ENCODE measurements around the gene GRIK4.

The GRIK4 gene

DNA sequence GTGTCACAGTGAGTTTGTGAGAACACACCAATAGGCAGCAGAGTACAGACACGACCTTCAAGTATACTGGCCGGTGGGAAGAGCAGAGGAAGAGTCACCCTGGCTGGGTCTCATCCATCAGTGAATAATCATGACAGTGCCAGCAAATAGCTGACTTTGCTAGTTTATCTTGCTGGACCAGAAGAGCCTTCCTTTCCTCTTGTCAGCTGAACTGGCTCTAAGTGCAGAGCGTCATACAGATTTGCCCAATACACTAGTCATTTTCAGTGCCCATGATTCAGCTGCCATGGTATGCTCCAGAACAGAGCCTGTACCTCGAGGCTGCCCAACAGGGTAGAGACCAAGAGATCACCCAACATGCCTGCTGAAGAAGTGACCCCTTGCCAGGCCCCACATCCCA lies 429.5 kb downstream of the GRIK4 start:
- Histone ChIP-seq H3K27ac (no peak overlapping the region), H3K9me3 (peaks cover 18% of the 10 kb centered on the region), H3K4me3 (no peak overlapping the region), H3K9ac (no peak overlapping the region), H3K27me3 (no peaks in the 10 kb centered on the region), H3K36me3 (no peaks in the 10 kb centered on the region), H3K4me2 (no peak overlapping the region), H3K4me1 (no peaks in the 10 kb centered on the region), H4K20me1 (no peaks in the 10 kb centered on the region)
- TF ChIP-seq Cebpa-rat (IDR thresholded peaks at IDR 0.05) = no peak

- H3K9ac ChIP-seq = no peak overlapping the region
- H4K20me1 ChIP-seq = no peaks in the 10 kb centered on the region
- no peak for TF ChIP-seq Cebpa-rat (IDR thresholded peaks at IDR 0.05)
- no peak overlapping the region for H3K27ac ChIP-seq
- H3K27me3 ChIP-seq = no peaks in the 10 kb centered on the region
- no peak overlapping the region for H3K4me3 ChIP-seq
- H3K4me2 ChIP-seq = no peak overlapping the region
- H3K4me1 ChIP-seq = no peaks in the 10 kb centered on the region
- H3K9me3 ChIP-seq = peaks cover 18% of the 10 kb centered on the region
- H3K36me3 ChIP-seq = no peaks in the 10 kb centered on the region
Measured at GRCh38 chr11:120942701-120943100, 431.2 kb downstream of the GRIK4 start.

DNA sequence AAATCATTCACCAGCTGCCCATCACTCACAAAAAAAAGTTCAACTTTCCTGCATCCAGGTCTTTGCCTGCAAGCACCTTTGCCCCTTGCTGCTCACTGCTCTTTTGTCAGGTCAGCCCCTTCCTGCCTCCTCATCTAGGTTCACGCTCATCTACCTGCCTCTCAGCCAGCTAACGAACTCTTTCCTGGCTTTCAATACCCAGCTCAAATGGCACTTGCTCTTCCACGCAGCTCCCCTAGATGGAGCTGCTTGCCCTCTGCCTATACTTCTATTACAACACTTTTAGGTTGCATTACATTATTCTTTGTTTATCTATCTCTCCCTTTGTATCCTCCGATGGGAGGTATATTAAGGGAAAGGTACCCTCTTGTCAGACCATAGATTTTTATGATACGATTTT lies 433.5 kb downstream of the GRIK4 start:
- H3K4me3 ChIP-seq = no peak overlapping the region
- no peak overlapping the region for H3K4me2 ChIP-seq
- H3K27ac ChIP-seq = no peak overlapping the region
- no peak overlapping the region for H3K9ac ChIP-seq
- no peaks in the 10 kb centered on the region for H3K27me3 ChIP-seq
- no peak for TF ChIP-seq Cebpa-rat (IDR thresholded peaks at IDR 0.05)
- no peaks in the 10 kb centered on the region for H3K4me1 ChIP-seq
- no peaks in the 10 kb centered on the region for H3K36me3 ChIP-seq
- H3K9me3 ChIP-seq = peaks cover 18% of the 10 kb centered on the region
- H4K20me1 ChIP-seq = no peaks in the 10 kb centered on the region

DNA sequence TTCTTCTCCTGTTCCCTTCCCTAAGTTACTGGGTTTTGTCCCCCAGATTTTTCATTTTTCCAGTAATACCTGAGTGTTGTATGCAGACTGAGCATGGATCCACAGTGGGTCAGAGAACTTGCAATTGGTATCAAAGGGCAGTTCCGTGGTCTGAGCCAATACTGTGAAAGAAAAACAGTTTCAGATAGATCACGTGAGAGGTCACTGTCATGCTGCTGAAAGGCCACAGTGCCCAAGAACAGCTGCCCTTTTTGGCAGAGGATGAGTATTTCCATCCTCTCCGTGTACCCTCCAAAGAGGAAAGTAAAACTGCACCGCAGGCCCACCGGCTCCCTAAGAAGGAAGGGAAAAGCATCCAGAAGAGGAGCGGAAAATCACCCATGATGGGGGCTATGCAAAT lies 439.3 kb downstream of the GRIK4 start:
- H3K9me3 ChIP-seq = no peaks in the 10 kb centered on the region
- H3K4me3 ChIP-seq = no peak overlapping the region
- H3K4me1 ChIP-seq = peaks cover 8% of the 10 kb centered on the region
- H4K20me1 ChIP-seq = no peaks in the 10 kb centered on the region
- TF ChIP-seq Cebpa-rat (IDR thresholded peaks at IDR 0.05) = no peak
- H3K9ac ChIP-seq = no peak overlapping the region
- H3K36me3 ChIP-seq = no peaks in the 10 kb centered on the region
- no peak overlapping the region for H3K27ac ChIP-seq
- no peak overlapping the region for H3K4me2 ChIP-seq
- H3K27me3 ChIP-seq = no peaks in the 10 kb centered on the region

- Histone ChIP-seq H4K20me1 (no peaks in the 10 kb centered on the region), H3K9me3 (no peaks in the 10 kb centered on the region), H3K4me3 (peak overlapping the region; percentile 50), H3K27me3 (no peaks in the 10 kb centered on the region), H3K4me1 (peaks cover 20% of the 10 kb centered on the region), H3K36me3 (no peaks in the 10 kb centered on the region), H3K9ac (no peak overlapping the region), H3K4me2 (peak overlapping the region; percentile 82), H3K27ac (no peak overlapping the region)
- TF ChIP-seq Cebpa-rat (IDR thresholded peaks at IDR 0.05) = no peak
Measured at GRCh38 chr11:120952461-120953434, 441.2 kb downstream of the GRIK4 start.

GRCh38 chr11:120954381-120954780 lies 442.8 kb downstream of the GRIK4 start:
- no peak overlapping the region for H3K4me2 ChIP-seq

GRCh38 chr11:120956710-120957495 lies 445.4 kb downstream of the GRIK4 start:
- no peak overlapping the region for H3K4me3 ChIP-seq
- no peaks in the 10 kb centered on the region for H4K20me1 ChIP-seq
- peaks cover 20% of the 10 kb centered on the region for H3K4me1 ChIP-seq
- H3K36me3 ChIP-seq = no peaks in the 10 kb centered on the region
- H3K27me3 ChIP-seq = no peaks in the 10 kb centered on the region
- TF ChIP-seq Cebpa-rat (IDR thresholded peaks at IDR 0.05) = no peak
- H3K27ac ChIP-seq = no peak overlapping the region
- peak overlapping the region; percentile 38 for H3K4me2 ChIP-seq
- H3K9ac ChIP-seq = 0 out of 2 replicates have a peak overlapping the region, but pooled peaks have one; percentile 0
- H3K9me3 ChIP-seq = no peaks in the 10 kb centered on the region

More at GRCh38 chr11:120954381-120954780, 442.8 kb downstream of the GRIK4 start:
- no peak for TF ChIP-seq Cebpa-rat (IDR thresholded peaks at IDR 0.05)
- H3K27ac ChIP-seq = no peak overlapping the region
- no peaks in the 10 kb centered on the region for H4K20me1 ChIP-seq
- peaks cover 20% of the 10 kb centered on the region for H3K4me1 ChIP-seq
- H3K9me3 ChIP-seq = no peaks in the 10 kb centered on the region
- H3K4me3 ChIP-seq = no peak overlapping the region
- H3K36me3 ChIP-seq = no peaks in the 10 kb centered on the region
- no peak overlapping the region for H3K9ac ChIP-seq
- no peaks in the 10 kb centered on the region for H3K27me3 ChIP-seq

GRCh38 chr11:120958185-120958584 lies 446.6 kb downstream of the GRIK4 start:
- H4K20me1 ChIP-seq = no peaks in the 10 kb centered on the region
- H3K4me1 ChIP-seq = peaks cover 11% of the 10 kb centered on the region
- no peak overlapping the region for H3K4me2 ChIP-seq
- no peak overlapping the region for H3K4me3 ChIP-seq
- H3K9me3 ChIP-seq = no peaks in the 10 kb centered on the region
- no peaks in the 10 kb centered on the region for H3K36me3 ChIP-seq
- no peak overlapping the region for H3K27ac ChIP-seq
- no peak for TF ChIP-seq Cebpa-rat (IDR thresholded peaks at IDR 0.05)
- no peak overlapping the region for H3K9ac ChIP-seq
- no peaks in the 10 kb centered on the region for H3K27me3 ChIP-seq

- H3K27me3 ChIP-seq = no peaks in the 10 kb centered on the region
Measured at GRCh38 chr11:120959189-120959588, 447.6 kb downstream of the GRIK4 start.

DNA sequence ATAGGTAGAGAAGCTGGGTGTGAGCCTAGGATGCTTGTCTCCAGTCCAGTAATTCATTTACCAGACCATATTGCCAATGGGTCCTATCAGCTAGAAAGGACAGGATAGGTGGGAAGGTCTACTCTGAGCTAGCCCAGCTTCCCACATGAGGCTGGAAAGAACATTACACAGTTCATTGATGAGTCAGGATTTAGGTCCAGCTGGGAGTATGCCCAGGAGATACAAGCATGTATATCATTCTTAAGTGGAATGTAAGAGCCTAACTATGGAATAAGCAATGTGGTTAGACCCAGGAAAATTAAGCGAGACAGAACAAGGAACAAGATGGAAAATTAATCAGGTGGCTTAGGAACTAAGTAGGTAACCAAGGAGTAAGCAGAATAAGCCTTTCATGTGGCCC lies 453.3 kb downstream of the GRIK4 start:
- Histone ChIP-seq H3K27ac (no peak overlapping the region), H3K9ac (no peak overlapping the region), H4K20me1 (no peaks in the 10 kb centered on the region), H3K4me2 (no peak overlapping the region), H3K4me3 (no peak overlapping the region), H3K27me3 (no peaks in the 10 kb centered on the region), H3K36me3 (no peaks in the 10 kb centered on the region), H3K9me3 (no peaks in the 10 kb centered on the region), H3K4me1 (no peaks in the 10 kb centered on the region)
- no peak for TF ChIP-seq Cebpa-rat (IDR thresholded peaks at IDR 0.05)

More at GRCh38 chr11:120959189-120959588, 447.6 kb downstream of the GRIK4 start:
- TF ChIP-seq Cebpa-rat (IDR thresholded peaks at IDR 0.05) = no peak
- Histone ChIP-seq H3K4me2 (no peak overlapping the region), H3K27ac (no peak overlapping the region), H3K9me3 (no peaks in the 10 kb centered on the region), H3K4me3 (no peak overlapping the region), H4K20me1 (no peaks in the 10 kb centered on the region), H3K4me1 (peaks cover 11% of the 10 kb centered on the region), H3K36me3 (no peaks in the 10 kb centered on the region), H3K9ac (no peak overlapping the region)
